Nephron (organoid): Measurements from ENCODE around the gene STAT4.

Experiments
- H3K27ac Mint-ChIP-seq, 3 experiments: 2 replicates each; pipeline ENCODE4 v1.8.0; 2020; ENCODE audit warnings: mixed read lengths in 3 of 3, mild to moderate bottlenecking in 2 of 3, moderate library complexity in 1 of 3
- H3K27me3 Mint-ChIP-seq: 2 replicates; pipeline ENCODE4 v1.8.0; 2021; ENCODE audit warnings: low read depth, mild to moderate bottlenecking, moderate library complexity, mixed read lengths
- H3K36me3 Mint-ChIP-seq: 2 replicates; pipeline ENCODE4 v1.8.0; 2020; ENCODE audit warnings: low read depth, mixed read lengths
- H3K4me1 Mint-ChIP-seq: 2 replicates; pipeline ENCODE4 v1.8.0; 2020; ENCODE audit warnings: mixed read lengths
- H3K4me3 Mint-ChIP-seq, 3 experiments: 2 replicates each; pipeline ENCODE4 v1.8.0; 2020; ENCODE audit warnings: mild to moderate bottlenecking in 3 of 3, mixed read lengths in 3 of 3, moderate library complexity in 2 of 3
- H3K9me3 Mint-ChIP-seq: 2 replicates; pipeline ENCODE4 v1.8.0; 2020; ENCODE audit warnings: mixed read lengths
- TF ChIP-seq, protein P1 (sequence below), 3 experiments: fragments of 200-600 bp; sonication (generic); IDR thresholded peaks; one replicate each; pipeline ENCODE4 v1.5.0; 2021; ENCODE audit warnings: antibody characterized with exemption in 3 of 3; ENCODE audit not compliant: unreplicated experiment in 3 of 3

STAT4 gene

DNA sequence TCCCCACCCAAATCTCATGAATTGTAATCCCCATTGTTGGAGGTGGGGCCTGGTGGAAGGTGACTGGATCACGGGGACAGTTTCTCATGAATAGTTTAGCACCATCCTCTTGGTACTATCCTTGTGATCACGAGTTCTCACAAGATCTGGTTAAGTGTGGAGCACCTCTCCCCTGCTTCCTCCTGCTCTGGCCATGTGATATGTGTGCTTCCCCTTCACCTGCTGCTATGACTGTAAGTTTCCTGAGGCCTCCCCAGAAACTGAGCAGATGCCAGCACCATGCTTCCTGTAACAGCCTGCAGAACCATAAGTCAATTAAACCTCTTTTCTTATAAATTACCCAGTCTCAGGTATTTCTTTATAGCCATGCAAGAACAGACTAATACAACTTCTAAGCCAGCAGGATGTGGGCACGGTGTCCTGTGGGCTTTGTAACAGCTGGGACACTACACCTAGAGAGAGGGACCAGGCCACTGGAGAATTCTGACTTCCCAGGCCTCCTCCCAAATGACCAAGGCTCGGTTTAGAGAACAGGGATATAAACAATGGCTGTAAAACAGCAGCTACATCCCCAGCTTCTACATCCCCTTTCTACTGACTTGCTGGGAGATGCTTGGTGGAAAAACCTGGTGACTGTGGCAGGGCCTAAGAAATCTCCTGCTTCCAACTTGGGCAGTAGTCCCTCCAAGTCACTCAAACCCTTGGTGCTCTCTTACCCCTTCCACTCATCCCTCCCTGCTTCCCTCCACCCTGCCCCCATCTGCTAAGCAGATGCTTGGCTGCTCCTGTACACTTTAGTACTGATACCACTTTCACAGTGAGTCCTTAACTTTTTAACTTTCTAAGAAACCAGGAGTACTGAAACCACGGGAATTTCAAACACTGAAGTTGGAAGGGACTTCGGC, 147.1 kb downstream of the STAT4 start:
- Mint-ChIP-seq H3K27ac (no peak overlapping the region), H3K27me3 (no peaks in the 10 kb centered on the region), H3K4me3 (no peak overlapping the region), H3K4me1 (no peaks in the 10 kb centered on the region), H3K9me3 (no peaks in the 10 kb centered on the region), H3K36me3 (peaks cover 90% of the 10 kb centered on the region)
- TF ChIP-seq, protein P1, sequence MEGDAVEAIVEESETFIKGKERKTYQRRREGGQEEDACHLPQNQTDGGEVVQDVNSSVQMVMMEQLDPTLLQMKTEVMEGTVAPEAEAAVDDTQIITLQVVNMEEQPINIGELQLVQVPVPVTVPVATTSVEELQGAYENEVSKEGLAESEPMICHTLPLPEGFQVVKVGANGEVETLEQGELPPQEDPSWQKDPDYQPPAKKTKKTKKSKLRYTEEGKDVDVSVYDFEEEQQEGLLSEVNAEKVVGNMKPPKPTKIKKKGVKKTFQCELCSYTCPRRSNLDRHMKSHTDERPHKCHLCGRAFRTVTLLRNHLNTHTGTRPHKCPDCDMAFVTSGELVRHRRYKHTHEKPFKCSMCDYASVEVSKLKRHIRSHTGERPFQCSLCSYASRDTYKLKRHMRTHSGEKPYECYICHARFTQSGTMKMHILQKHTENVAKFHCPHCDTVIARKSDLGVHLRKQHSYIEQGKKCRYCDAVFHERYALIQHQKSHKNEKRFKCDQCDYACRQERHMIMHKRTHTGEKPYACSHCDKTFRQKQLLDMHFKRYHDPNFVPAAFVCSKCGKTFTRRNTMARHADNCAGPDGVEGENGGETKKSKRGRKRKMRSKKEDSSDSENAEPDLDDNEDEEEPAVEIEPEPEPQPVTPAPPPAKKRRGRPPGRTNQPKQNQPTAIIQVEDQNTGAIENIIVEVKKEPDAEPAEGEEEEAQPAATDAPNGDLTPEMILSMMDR (IDR thresholded peaks at IDR 0.05; ENCODE audit: unreplicated experiment in 3 of 3): no peak

DNA sequence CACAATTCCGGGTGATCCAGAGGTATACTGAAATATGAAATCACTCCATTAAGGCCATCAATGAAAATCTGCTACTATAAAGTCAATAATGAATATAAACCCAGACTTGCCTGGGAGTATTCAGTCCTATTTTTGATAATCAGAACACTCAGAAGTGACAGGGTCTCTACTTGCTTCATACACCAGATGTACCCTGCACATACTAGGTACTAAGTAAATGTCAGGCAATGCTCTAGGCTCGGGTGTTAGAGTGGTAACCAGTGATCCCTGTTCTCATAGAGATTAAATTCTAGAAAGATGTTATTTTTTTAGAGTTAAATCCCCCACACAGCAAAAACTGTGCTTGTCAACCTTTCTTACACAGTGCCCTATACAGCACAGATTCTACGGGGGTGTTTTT, 149.2 kb downstream of the STAT4 start:
- no peak overlapping the region for H3K4me3 Mint-ChIP-seq
- H3K36me3 Mint-ChIP-seq: peaks cover 89% of the 10 kb centered on the region

DNA sequence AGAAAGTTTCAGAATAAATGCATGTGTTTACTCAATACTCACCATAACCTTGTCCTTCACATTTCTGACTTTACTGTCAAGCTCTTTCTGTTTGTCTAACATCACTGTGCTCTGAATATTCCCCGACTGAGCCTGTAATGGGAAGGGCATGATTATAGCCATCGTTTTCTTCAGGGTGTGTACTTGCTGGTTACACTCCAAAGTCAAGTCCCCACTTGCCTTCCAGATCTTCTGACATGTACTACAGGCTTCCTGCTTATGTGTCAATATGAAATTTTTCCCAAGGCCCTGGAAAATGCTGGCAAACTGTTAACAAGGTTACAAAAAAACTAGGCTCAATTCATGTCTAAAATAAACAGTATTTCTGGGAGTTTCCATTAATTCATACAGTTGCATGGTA, 149.8 kb downstream of the STAT4 start:
- Mint-ChIP-seq H3K4me1 (no peaks in the 10 kb centered on the region), H3K9me3 (no peaks in the 10 kb centered on the region), H3K36me3 (peaks cover 89% of the 10 kb centered on the region), H3K4me3 (no peak overlapping the region), H3K27me3 (no peaks in the 10 kb centered on the region), H3K27ac (no peak overlapping the region)
- TF ChIP-seq, protein P1 (IDR thresholded peaks at IDR 0.05; ENCODE audit: unreplicated experiment in 3 of 3): no peak

More for the DNA sequence above, 149.2 kb downstream of the STAT4 start:
- Mint-ChIP-seq H3K27ac (no peak overlapping the region), H3K27me3 (no peaks in the 10 kb centered on the region), H3K9me3 (no peaks in the 10 kb centered on the region), H3K4me1 (no peaks in the 10 kb centered on the region)
- TF ChIP-seq, protein P1 (IDR thresholded peaks at IDR 0.05; ENCODE audit: unreplicated experiment in 3 of 3): no peak

DNA sequence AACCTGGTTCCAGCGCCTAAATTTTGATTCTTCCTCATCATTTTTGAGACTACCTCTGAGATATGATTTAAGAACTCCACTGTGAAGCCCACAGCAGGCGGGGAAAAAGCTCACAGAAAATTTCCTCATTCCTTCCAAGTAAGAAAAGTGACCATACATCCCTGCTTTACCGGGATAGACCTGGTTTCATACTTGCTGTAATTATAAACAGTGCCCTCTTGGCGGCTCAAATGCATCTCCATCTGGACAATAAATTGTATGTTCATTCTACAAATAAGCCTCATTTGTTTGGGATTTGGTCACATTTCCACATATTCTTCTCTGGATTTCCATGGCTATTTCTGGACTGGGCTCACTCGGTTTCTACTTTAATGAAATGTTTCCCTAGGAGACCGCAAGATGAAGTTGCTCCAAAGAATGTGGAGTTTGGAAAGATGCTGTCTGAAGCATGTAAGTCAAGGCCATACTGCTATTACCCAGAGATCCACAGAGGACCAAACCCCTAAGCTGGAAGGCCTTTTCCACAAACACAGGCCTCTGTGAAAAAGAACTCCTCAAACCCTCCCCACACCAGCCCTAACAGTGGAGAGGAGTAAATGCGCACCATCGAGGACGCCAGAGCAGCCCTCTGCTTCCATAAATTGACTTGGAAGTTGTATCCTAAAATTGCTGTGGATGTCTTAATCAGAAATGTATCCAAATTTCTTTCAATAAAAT, 150.7 kb downstream of the STAT4 start:
- peaks cover 92% of the 10 kb centered on the region for H3K36me3 Mint-ChIP-seq
- no peaks in the 10 kb centered on the region for H3K4me1 Mint-ChIP-seq
- TF ChIP-seq, protein P1 (IDR thresholded peaks at IDR 0.05; ENCODE audit: unreplicated experiment in 3 of 3): no peak

DNA sequence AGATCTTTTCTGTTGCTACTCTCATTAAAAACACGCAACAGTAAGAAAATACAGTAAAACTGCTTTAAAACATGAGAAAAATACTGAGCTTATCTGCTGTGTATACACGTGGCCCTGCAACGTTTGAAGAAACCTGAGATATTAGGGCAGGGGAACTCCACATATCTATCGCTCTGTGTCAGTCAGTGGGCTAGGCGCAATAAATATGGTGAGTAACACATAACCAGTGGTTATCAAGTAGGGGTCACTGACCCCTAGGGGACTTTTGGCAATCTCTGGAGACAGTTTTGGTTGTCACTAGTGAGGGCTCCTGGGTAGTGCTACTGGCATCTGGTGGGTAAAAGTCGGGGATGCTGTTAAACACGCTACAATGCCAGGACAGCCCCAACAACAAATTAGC, 151.7 kb downstream of the STAT4 start:
- TF ChIP-seq, protein P1 (IDR thresholded peaks at IDR 0.05; ENCODE audit: unreplicated experiment in 3 of 3): no peak
- Mint-ChIP-seq H3K36me3 (peaks cover 89% of the 10 kb centered on the region), H3K9me3 (no peaks in the 10 kb centered on the region), H3K27ac (no peak overlapping the region), H3K4me1 (no peaks in the 10 kb centered on the region), H3K27me3 (no peaks in the 10 kb centered on the region), H3K4me3 (no peak overlapping the region)

More for the DNA sequence above, 150.7 kb downstream of the STAT4 start:
- Mint-ChIP-seq H3K27ac (no peak overlapping the region), H3K4me3 (no peak overlapping the region), H3K9me3 (no peaks in the 10 kb centered on the region), H3K27me3 (no peaks in the 10 kb centered on the region)
